LNCaP clone FGC (cell line): ENCODE results near the gene SELENOI.

Experiments used
- DNase-seq: peaks from one replicate; pipeline ENCODE4 v3.0.0-alpha.2; 2011; ENCODE audit warnings: low read depth
- H3K4me3 ChIP-seq: 2 replicates; pipeline ENCODE4 v1.5.1; 2011; ENCODE audit warnings: mild to moderate bottlenecking, low read depth, low read length, control low read depth
- TF ChIP-seq, protein P1 (sequence below): IDR thresholded peaks from 2 replicates; pipeline ENCODE4 v1.5.1; 2012; ENCODE audit warnings: mild to moderate bottlenecking; ENCODE audit not compliant: control insufficient read depth, insufficient read depth; ENCODE audit errors: extremely low read depth

SELENOI gene

DNA sequence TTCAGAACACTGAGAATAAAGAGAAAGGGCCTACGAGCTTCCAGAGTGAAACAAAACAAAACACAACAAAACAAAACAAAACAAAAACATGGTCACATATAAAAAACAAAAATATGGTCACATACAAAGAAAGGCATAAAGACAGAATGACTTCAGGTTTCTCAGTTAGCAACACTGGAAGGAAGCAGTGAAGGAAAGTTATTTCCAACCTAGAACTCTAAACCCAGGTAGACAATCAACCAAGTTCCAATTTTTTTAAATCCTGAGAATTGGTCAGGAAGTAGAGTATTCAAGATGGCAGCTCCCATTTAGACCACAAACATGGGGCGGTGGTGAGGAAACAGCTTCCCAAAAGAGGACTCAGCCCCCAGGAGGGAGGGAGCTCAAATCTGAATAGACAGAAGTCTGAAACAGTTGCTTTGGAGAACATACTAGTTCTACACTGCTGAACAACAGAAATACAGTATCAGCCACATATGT, 64.9 kb downstream of the SELENOI start:
- no peak for DNase-seq
- no peak overlapping the region for H3K4me3 ChIP-seq
- TF ChIP-seq, protein P1, sequence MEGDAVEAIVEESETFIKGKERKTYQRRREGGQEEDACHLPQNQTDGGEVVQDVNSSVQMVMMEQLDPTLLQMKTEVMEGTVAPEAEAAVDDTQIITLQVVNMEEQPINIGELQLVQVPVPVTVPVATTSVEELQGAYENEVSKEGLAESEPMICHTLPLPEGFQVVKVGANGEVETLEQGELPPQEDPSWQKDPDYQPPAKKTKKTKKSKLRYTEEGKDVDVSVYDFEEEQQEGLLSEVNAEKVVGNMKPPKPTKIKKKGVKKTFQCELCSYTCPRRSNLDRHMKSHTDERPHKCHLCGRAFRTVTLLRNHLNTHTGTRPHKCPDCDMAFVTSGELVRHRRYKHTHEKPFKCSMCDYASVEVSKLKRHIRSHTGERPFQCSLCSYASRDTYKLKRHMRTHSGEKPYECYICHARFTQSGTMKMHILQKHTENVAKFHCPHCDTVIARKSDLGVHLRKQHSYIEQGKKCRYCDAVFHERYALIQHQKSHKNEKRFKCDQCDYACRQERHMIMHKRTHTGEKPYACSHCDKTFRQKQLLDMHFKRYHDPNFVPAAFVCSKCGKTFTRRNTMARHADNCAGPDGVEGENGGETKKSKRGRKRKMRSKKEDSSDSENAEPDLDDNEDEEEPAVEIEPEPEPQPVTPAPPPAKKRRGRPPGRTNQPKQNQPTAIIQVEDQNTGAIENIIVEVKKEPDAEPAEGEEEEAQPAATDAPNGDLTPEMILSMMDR = no peak

DNA sequence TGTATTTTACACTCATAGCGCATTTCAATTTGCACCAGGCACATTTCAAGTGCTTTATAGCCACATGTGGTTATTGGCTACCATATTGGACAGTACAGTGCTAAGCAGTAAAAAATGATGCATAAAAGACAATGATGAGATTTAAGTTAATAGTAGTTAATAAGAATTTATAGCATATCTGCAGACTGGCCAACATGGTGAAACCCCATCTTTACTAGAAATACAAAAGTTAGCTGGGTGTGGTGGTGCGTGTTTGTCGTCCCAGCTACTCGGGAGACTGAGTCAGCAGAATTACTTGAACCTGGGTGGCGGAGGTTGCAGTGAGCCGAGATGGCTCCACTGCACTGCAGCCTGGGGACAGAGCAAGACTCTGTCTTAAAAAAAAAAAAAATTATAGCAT, 65.5 kb downstream of the SELENOI start:
- no peak overlapping the region for H3K4me3 ChIP-seq
- TF ChIP-seq, protein P1 = no peak
- DNase-seq = no peak

DNA sequence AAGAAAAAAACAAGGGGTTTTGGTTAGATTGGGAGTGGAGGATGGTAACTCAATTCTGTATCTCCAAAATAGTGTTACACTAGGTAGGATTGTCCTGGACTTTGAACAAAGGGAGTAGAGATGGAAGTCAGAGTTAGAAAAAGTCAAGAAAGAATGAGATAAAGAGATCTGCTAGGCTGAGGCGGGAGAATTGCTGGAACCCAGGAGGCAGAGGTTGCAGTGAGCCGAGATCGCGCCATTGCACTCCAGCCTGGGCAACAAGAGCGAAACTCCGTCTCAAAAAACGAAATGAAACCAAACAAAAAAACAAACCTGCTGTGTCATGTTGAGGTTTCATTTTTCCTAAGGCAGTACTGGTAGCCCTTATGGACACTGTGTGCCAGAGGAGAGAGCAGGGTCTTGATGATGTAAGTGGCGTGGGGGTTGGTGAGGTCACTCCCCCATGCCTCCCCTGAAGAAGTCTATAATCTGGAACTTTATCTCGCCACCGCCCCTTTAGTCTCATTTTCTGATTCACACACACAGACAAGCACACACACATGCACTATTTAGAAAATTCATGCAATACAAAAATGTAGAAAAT, 66.2 kb downstream of the SELENOI start:
- no peak overlapping the region for H3K4me3 ChIP-seq
- DNase-seq = no peak
- TF ChIP-seq, protein P1 = no peak

DNA sequence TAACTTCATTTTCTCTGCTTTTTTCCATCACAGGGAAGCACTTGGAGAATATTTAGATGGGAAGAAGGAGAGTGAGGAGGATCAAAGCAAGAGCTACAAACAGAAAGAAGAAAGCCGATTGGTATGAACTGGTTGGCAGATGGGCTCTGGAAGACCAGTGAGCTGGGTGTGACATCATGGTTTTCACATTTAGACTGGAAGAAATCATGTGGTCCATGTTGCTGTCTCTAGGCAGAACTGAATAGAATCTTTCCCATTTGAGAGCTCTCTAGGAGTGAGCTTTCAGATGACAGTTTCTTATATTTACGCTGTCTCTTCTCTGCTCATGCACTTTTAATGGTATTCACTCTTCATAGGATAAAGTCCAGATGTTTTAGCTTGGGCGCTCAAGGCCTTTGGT, 68.4 kb downstream of the SELENOI start:
- H3K4me3 ChIP-seq = no peak overlapping the region
- TF ChIP-seq, protein P1 = no peak
- DNase-seq = no peak

DNA sequence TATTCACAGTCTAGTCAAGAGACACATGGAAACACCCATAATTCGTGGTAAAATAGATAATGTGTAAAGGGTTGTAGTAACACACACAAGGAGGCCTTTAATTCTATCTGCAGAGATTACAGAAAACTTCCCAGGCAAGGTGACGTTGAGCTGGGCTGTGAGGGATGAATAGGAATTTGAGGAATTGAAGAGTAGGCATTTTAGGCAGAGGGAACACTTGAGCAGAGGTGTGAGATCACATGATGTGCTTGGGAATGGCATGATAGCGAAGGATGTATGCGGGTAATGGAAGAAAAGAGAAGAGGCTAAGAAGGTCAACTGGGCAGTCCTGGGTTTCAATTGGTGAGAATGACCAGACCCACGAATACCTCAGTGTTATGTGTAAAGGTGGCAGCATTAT, 76.0 kb downstream of the SELENOI start:
- DNase-seq = no peak
- H3K4me3 ChIP-seq = no peak overlapping the region
- TF ChIP-seq, protein P1 = no peak

DNA sequence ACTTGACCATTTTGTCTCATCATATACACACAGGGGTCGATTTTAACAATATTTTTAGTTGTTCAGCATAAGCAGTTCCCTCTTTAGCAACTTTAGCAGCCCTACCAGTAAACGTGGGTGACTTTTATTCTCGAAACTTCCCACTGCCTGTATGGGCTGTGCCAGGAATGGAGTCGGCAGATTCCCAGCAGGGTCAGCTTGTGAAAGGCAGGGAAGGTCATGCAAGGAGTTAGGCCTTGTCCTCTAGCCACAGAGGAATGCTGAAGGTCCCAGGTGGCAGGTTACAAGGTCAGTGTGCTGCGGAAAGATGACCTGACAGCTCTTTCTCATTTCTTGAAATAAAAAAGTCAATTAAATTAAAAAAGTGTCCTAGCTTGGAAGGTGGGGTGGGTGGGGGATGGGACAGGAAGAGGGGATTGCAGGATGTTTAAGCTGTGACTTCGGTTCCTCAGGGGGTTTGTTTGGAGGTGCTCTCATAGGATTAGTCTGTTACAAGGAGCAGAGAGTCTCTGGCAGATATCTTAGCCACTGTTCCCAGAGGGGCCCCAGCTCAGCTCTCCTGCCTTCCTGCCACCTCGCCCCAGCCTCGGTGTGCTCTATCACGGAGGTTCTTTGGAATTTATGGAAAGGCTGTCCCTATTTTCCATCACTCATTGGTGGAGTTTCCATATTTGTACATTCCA, 77.1 kb downstream of the SELENOI start:
- no peak for DNase-seq
- no peak overlapping the region for H3K4me3 ChIP-seq
- TF ChIP-seq, protein P1 = no peak

DNA sequence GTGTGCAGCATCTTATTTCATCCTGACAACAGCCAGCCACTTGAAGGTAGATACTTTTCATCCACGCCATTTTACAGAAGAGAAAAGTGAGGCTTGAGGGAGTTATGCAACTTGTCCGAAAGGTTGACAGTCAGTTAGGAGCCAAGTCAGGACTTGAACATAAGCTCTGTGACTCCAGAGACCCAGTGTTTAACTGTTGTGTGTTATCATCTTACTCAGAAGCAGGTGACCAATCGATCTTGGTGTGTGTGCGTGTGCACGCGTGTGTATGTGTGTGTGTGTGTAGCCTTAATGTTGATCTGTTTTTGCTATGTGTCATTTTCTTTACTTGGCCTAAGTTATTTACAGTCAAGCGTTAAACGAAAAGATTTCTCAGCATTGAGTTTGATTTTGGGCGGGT, 77.8 kb downstream of the SELENOI start:
- DNase-seq = no peak
- TF ChIP-seq, protein P1 = no peak
- H3K4me3 ChIP-seq = no peak overlapping the region
